Thymus (tissue), 14 donors: Measurements from ENCODE around the gene TRAM2. TPM values are rescaled to one million over a fixed set of nuclear protein-coding genes. Genes with fewer than 3 reads are reported as not detected.

Source experiments
- DNase-seq, 9 donors: peaks; one replicate each; pipeline ENCODE4 v3.0.0-alpha.2; 2013; ENCODE audit warnings: low spot score in 9 of 9, low read depth in 6 of 9, missing footprints in 1 of 9
- H3K27ac ChIP-seq, 2 donors: one replicate each; pipeline ENCODE4 v1.5.1; 2013; ENCODE audit warnings: control low read depth in 1 of 2, low read depth in 1 of 2, low read length in 1 of 2, mild to moderate bottlenecking in 1 of 2, moderate library complexity in 1 of 2
- H3K27me3 ChIP-seq, 2 donors: one replicate each; pipeline ENCODE4 v1.5.1; 2013; ENCODE audit warnings: low read length in 1 of 2; ENCODE audit not compliant: control insufficient read depth in 2 of 2, insufficient read depth in 1 of 2
- H3K36me3 ChIP-seq, 2 donors: one replicate each; pipeline ENCODE4 v1.5.1; 2013; ENCODE audit warnings: low read length in 1 of 2, mild to moderate bottlenecking in 1 of 2, moderate library complexity in 1 of 2; ENCODE audit not compliant: control insufficient read depth in 2 of 2, insufficient read depth in 2 of 2
- H3K4me1 ChIP-seq, 2 donors: one replicate each; pipeline ENCODE4 v1.5.1; 2013; ENCODE audit warnings: low read length in 2 of 2; ENCODE audit not compliant: control insufficient read depth in 2 of 2, insufficient read depth in 2 of 2
- H3K4me3 ChIP-seq, 2 donors: one replicate each; pipeline ENCODE4 v1.5.1; 2013; ENCODE audit warnings: low read length in 2 of 2, control low read depth in 1 of 2, mild to moderate bottlenecking in 1 of 2
- H3K9me3 ChIP-seq, 2 donors: one replicate each; pipeline ENCODE4 v1.5.1; 2013; ENCODE audit warnings: low read length in 1 of 2, mild to moderate bottlenecking in 1 of 2; ENCODE audit not compliant: control insufficient read depth in 2 of 2, insufficient read depth in 1 of 2
- WGBS: extraction: QIAGEN DNeasy Blood & Tissue Kit; methylation state at CpG from one replicate; pipeline ENCODE4 v1.1.7; 2013; 5-methylcytosine and 5-hydroxymethylcytosine counted together
- long read RNA-seq, 10 donors: transcript quantifications; one replicate each; lab custom pipeline, GENCODE V29; 2026
- polyA plus RNA-seq: library from polyadenylated mRNA; stranded (reverse); fragments of 200-250 nt; gene quantifications from one replicate; pipeline ENCODE4 v1.2.3, GENCODE V29; 2013
- total RNA-seq: library from RNA; stranded (reverse); fragments of 120-200 nt; gene quantifications from one replicate; pipeline ENCODE4 v1.2.4, GENCODE V29; 2013
- donor health status: healthy.

TRAM2 gene
- total RNA-seq (3.4 TPM), polyA plus RNA-seq (3.1 TPM)
- long read RNA-seq, donor 1, result 0 reads
- long read RNA-seq, donor 2, result 0 reads
- long read RNA-seq, donor 3, result 0 reads
- long read RNA-seq, donor 4, full-length matches to known transcripts, result 1 of 1 reads
- long read RNA-seq, donor 4, partial matches to known transcripts, result 0 of 1 reads
- long read RNA-seq, donor 4, other reads (novel, unspliced or antisense), result 0 of 1 reads
- long read RNA-seq, donor 5, full-length matches to known transcripts, result 1 of 1 reads
- long read RNA-seq, donor 5, partial matches to known transcripts, result 0 of 1 reads
- long read RNA-seq, donor 5, other reads (novel, unspliced or antisense), result 0 of 1 reads
- long read RNA-seq, donor 6, full-length matches to known transcripts, result 1 of 1 reads
- long read RNA-seq, donor 6, partial matches to known transcripts, result 0 of 1 reads
- long read RNA-seq, donor 6, other reads (novel, unspliced or antisense), result 0 of 1 reads
- long read RNA-seq, donor 7, result 0 reads
- long read RNA-seq, donor 8, result 0 reads
- long read RNA-seq, donor 9, result 0 reads
- long read RNA-seq, donor 10, full-length matches to known transcripts, result 1 of 1 reads
- long read RNA-seq, donor 10, partial matches to known transcripts, result 0 of 1 reads
- long read RNA-seq, donor 10, other reads (novel, unspliced or antisense), result 0 of 1 reads

- H3K36me3 ChIP-seq, result no peaks in the 10 kb centered on the region
- peaks cover 0 to 7% of the 10 kb centered on the region in 2 donors for H3K27me3 ChIP-seq
- DNase-seq, result peak in 6 of 9 donors; percentile 52 to 81 (median 62)
- H3K4me1 ChIP-seq, result peaks cover 21 to 39% of the 10 kb centered on the region in 2 donors
- peaks cover 0 to 7% of the 10 kb centered on the region in 2 donors for H3K9me3 ChIP-seq
- peak within 1 kb of the TSS in 1 of 2 donors; percentile 90 for H3K27ac ChIP-seq
- WGBS, result 1% methylated on average over 82 of the region's 84 CpGs
- peak within 1 kb of the TSS; percentile 67 to 88 for H3K4me3 ChIP-seq
These were observed at the start of gene TRAM2 for GRCh38 chr6:52577022-52577777. Gene TRAM2, minus strand, starts transcription at chr6:52577060. Its CDS starts 145 bp downstream, at chr6:52576915.

GRCh38 chr6:52622810-52623209 is 46.0 kb upstream of the TRAM2 start:
- WGBS, result over 99% methylated on average over 2 of the region's 2 CpGs
- Histone ChIP-seq H3K27ac (no peak overlapping the region), H3K27me3 (no peaks in the 10 kb centered on the region), H3K4me3 (no peak overlapping the region), H3K4me1 (no peaks in the 10 kb centered on the region), H3K36me3 (no peaks in the 10 kb centered on the region), H3K9me3 (no peaks in the 10 kb centered on the region)
- DNase-seq, result no peak

- H3K36me3 ChIP-seq, result no peaks in the 10 kb centered on the region
- WGBS, result 99% methylated on average over 1 of the region's 1 CpG
- no peaks in the 10 kb centered on the region for H3K27me3 ChIP-seq
- H3K9me3 ChIP-seq, result no peaks in the 10 kb centered on the region
- no peak overlapping the region for H3K27ac ChIP-seq
- no peak for DNase-seq
- no peak overlapping the region for H3K4me3 ChIP-seq
- no peaks in the 10 kb centered on the region for H3K4me1 ChIP-seq
These were observed 44.8 kb upstream of the TRAM2 start for GRCh38 chr6:52621631-52622030.

- Histone ChIP-seq H3K9me3 (no peaks in the 10 kb centered on the region), H3K27ac (no peak overlapping the region), H3K4me3 (no peak overlapping the region), H3K36me3 (no peaks in the 10 kb centered on the region), H3K27me3 (no peaks in the 10 kb centered on the region), H3K4me1 (no peaks in the 10 kb centered on the region)
- no peak for DNase-seq
These were observed 44.0 kb upstream of the TRAM2 start for GRCh38 chr6:52620906-52621190.

- Histone ChIP-seq H3K27me3 (no peaks in the 10 kb centered on the region), H3K27ac (no peak overlapping the region), H3K4me3 (no peak overlapping the region), H3K4me1 (no peaks in the 10 kb centered on the region), H3K9me3 (no peaks in the 10 kb centered on the region), H3K36me3 (no peaks in the 10 kb centered on the region)
- DNase-seq, result no peak
- 93% methylated on average over 2 of the region's 2 CpGs for WGBS
These were observed 43.4 kb upstream of the TRAM2 start for GRCh38 chr6:52620055-52620905.

- no peak for DNase-seq
- Histone ChIP-seq H3K4me3 (no peak overlapping the region), H3K27me3 (no peaks in the 10 kb centered on the region), H3K36me3 (no peaks in the 10 kb centered on the region), H3K27ac (no peak overlapping the region), H3K9me3 (no peaks in the 10 kb centered on the region), H3K4me1 (no peaks in the 10 kb centered on the region)
- WGBS, result 93% methylated on average over 4 of the region's 4 CpGs
These were observed 40.2 kb upstream of the TRAM2 start for GRCh38 chr6:52617087-52617486.

GRCh38 chr6:52616059-52616690 is 39.3 kb upstream of the TRAM2 start:
- no peak for DNase-seq
- no peaks in the 10 kb centered on the region for H3K36me3 ChIP-seq
- H3K27ac ChIP-seq, result no peak overlapping the region
- H3K4me1 ChIP-seq, result no peaks in the 10 kb centered on the region
- no peak overlapping the region for H3K4me3 ChIP-seq
- H3K9me3 ChIP-seq, result no peaks in the 10 kb centered on the region
- WGBS, result 98% methylated on average over 2 of the region's 2 CpGs
- no peaks in the 10 kb centered on the region for H3K27me3 ChIP-seq

- Histone ChIP-seq H3K9me3 (no peaks in the 10 kb centered on the region), H3K27ac (no peak overlapping the region)
These were observed 35.6 kb upstream of the TRAM2 start for GRCh38 chr6:52612336-52613054.

More at GRCh38 chr6:52612336-52613054, 35.6 kb upstream of the TRAM2 start:
- Histone ChIP-seq H3K4me3 (no peak overlapping the region), H3K4me1 (no peaks in the 10 kb centered on the region), H3K27me3 (no peaks in the 10 kb centered on the region), H3K36me3 (no peaks in the 10 kb centered on the region)
- WGBS, result 95% methylated on average over 6 of the region's 6 CpGs
- no peak for DNase-seq
